Measurements from ENCODE around the gene KRR1. TPM values are rescaled to one million over a fixed set of nuclear protein-coding genes. Genes with fewer than 3 reads are reported as not detected.

Gene KRR1
- polyA plus RNA-seq, 1 experiment = 64.4 TPM

GRCh38 chr12:75554556-75554880, 43.1 kb upstream of the KRR1 start:
- H3K27ac ChIP-seq (ENCODE audit: low read depth, low read length) = no peak overlapping the region
- CTCF ChIA-PET = interaction anchor here (0.6 to 1.7 kb wide), 5 partner anchors 9 to 529 kb away, joined by 3 to 4 read pairs (median 3); no protein-coding TSS in a partner anchor
- no peak for DNase-seq (ENCODE audit: low read depth, low spot score)

GRCh38 chr12:75553836-75554555, 42.6 kb upstream of the KRR1 start:
- DNase-seq (ENCODE audit: low read depth, low spot score) = no peak
- no peaks in the 10 kb centered on the region for H3K9me3 ChIP-seq (ENCODE audit: control insufficient read depth, insufficient read depth, low read length)
- ChIA-PET POLR2A (interaction anchor here (1.0 kb wide), 2 partner anchors 14 to 477 kb away, joined by 3 to 4 read pairs; partner anchors contain the start of gene PHLDA1), CTCF (interaction anchor here (0.6 to 1.7 kb wide), 6 partner anchors 9 to 529 kb away, joined by 3 to 4 read pairs (median 3); no protein-coding TSS in a partner anchor)
- peak overlapping the region; percentile 43 for H3K27ac ChIP-seq (ENCODE audit: low read depth, low read length)
- TF ChIP-seq CTCF (IDR thresholded peaks at IDR 0.05; ENCODE audit: low read depth, low read length) = no peak
- H3K27me3 ChIP-seq (ENCODE audit: control insufficient read depth, insufficient read depth, low read length) = no peaks in the 10 kb centered on the region
- no peak overlapping the region for H3K4me3 ChIP-seq (ENCODE audit: low read depth, low read length)

More at GRCh38 chr12:75554556-75554880, 43.1 kb upstream of the KRR1 start:
- Histone ChIP-seq H3K27me3 (ENCODE audit: control insufficient read depth, insufficient read depth, low read length) (no peaks in the 10 kb centered on the region), H3K9me3 (ENCODE audit: control insufficient read depth, insufficient read depth, low read length) (no peaks in the 10 kb centered on the region), H3K4me3 (ENCODE audit: low read depth, low read length) (no peak overlapping the region)
- POLR2A ChIA-PET = no interaction called here
- TF ChIP-seq CTCF (IDR thresholded peaks at IDR 0.05; ENCODE audit: low read depth, low read length) = no peak

GRCh38 chr12:75553398-75553797, 42.0 kb upstream of the KRR1 start:
- CTCF ChIA-PET = interaction anchor here (0.9 to 1.7 kb wide), 4 partner anchors 10 to 173 kb away, joined by 3 to 4 read pairs (median 3); no protein-coding TSS in a partner anchor
- POLR2A ChIA-PET = interaction anchor here (1.0 kb wide), 2 partner anchors 15 to 478 kb away, joined by 3 to 4 read pairs; partner anchors contain the start of gene PHLDA1
- no peak for TF ChIP-seq CTCF (IDR thresholded peaks at IDR 0.05; ENCODE audit: low read depth, low read length)
- Histone ChIP-seq H3K27me3 (ENCODE audit: control insufficient read depth, insufficient read depth, low read length) (no peaks in the 10 kb centered on the region), H3K4me3 (ENCODE audit: low read depth, low read length) (no peak overlapping the region), H3K27ac (ENCODE audit: low read depth, low read length) (peak overlapping the region; percentile 43), H3K9me3 (ENCODE audit: control insufficient read depth, insufficient read depth, low read length) (no peaks in the 10 kb centered on the region)
- DNase-seq (ENCODE audit: low read depth, low spot score) = no peak

GRCh38 chr12:75551477-75551876, 40.1 kb upstream of the KRR1 start:
- ChIA-PET CTCF (no interaction called here), POLR2A (no interaction called here)
- H3K27ac ChIP-seq (ENCODE audit: low read depth, low read length) = no peak overlapping the region

More at GRCh38 chr12:75551477-75551876, 40.1 kb upstream of the KRR1 start:
- Histone ChIP-seq H3K9me3 (ENCODE audit: control insufficient read depth, insufficient read depth, low read length) (no peaks in the 10 kb centered on the region), H3K4me3 (ENCODE audit: low read depth, low read length) (no peak overlapping the region), H3K27me3 (ENCODE audit: control insufficient read depth, insufficient read depth, low read length) (no peaks in the 10 kb centered on the region)
- no peak for DNase-seq (ENCODE audit: low read depth, low spot score)
- TF ChIP-seq CTCF (IDR thresholded peaks at IDR 0.05; ENCODE audit: low read depth, low read length) = no peak
